ENCODE data around the gene RNF214.

RNF214 gene

DNA sequence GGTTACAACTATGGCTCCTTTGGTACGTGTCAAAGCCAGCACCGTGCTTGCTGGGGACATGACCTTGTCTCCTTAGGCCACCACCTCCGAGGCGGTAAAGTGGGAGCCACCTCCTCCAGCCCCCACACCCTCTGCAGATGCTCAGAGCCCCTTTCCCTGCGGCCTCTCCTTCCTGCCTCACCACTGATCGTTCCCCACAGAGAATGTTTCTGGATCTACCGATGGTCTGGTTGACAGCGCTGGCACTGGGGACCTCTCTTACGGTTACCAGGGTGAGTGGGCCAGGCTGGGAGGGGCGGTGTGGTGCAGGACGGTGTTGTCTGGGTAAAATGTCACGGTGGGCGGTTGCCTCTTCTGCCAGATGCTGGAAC lies 45.1 kb upstream of the RNF214 start:
- H3K36me3 ChIP-seq (replicated peaks), result peaks cover 50% of the 10 kb centered on the region
- in situ Hi-C loops (cut with HindIII; ENCODE audit: low pct_ligation_motif_present, low sequenced_read_pairs), result no loop called here
- no peak for DNase-seq
- TF ChIP-seq, protein P1, sequence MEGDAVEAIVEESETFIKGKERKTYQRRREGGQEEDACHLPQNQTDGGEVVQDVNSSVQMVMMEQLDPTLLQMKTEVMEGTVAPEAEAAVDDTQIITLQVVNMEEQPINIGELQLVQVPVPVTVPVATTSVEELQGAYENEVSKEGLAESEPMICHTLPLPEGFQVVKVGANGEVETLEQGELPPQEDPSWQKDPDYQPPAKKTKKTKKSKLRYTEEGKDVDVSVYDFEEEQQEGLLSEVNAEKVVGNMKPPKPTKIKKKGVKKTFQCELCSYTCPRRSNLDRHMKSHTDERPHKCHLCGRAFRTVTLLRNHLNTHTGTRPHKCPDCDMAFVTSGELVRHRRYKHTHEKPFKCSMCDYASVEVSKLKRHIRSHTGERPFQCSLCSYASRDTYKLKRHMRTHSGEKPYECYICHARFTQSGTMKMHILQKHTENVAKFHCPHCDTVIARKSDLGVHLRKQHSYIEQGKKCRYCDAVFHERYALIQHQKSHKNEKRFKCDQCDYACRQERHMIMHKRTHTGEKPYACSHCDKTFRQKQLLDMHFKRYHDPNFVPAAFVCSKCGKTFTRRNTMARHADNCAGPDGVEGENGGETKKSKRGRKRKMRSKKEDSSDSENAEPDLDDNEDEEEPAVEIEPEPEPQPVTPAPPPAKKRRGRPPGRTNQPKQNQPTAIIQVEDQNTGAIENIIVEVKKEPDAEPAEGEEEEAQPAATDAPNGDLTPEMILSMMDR (IDR thresholded peaks at IDR 0.05; ENCODE audit: low read depth, low read length, missing control alignments), result no peak
- H3K4me3 ChIP-seq (ENCODE audit: low read depth, low read length), result no peak overlapping the region
- no peak overlapping the region for H3K27ac ChIP-seq
- no peaks in the 10 kb centered on the region for H3K27me3 ChIP-seq (replicated peaks)

- Histone ChIP-seq H3K27me3 (replicated peaks) (no peaks in the 10 kb centered on the region), H3K4me3 (ENCODE audit: low read depth, low read length) (no peak overlapping the region), H3K36me3 (replicated peaks) (peaks cover 48% of the 10 kb centered on the region), H3K27ac (no peak overlapping the region)
- TF ChIP-seq, protein P1 (IDR thresholded peaks at IDR 0.05; ENCODE audit: low read depth, low read length, missing control alignments), result no peak
- DNase-seq, result no peak
- in situ Hi-C loops (cut with HindIII; ENCODE audit: low pct_ligation_motif_present, low sequenced_read_pairs), result no loop called here
Observed at GRCh38 chr11:117187799-117188481, 44.5 kb upstream of the RNF214 start.

DNA sequence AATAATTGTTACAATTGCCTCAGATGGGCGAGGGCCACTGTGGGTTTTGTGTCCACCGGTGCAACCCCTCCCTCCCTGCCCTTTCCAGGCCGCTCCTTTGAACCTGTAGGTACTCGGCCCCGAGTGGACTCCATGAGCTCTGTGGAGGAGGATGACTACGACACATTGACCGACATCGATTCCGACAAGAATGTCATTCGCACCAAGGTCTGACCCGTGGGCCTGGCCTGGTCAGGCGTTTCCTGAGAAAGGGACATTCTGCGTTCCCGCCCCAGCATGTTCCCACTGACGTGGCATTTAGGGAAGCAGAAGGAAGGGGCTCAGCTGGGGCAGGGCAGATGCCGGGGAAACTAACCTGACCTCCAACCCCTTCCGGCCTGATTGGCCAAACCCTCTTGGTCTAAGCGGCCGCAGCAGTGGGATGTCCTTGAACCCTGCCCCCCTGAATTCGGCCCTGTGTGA lies 43.8 kb upstream of the RNF214 start:
- Histone ChIP-seq H3K27me3 (replicated peaks) (no peaks in the 10 kb centered on the region), H3K27ac (no peak overlapping the region), H3K4me3 (ENCODE audit: low read depth, low read length) (no peak overlapping the region), H3K36me3 (replicated peaks) (peaks cover 53% of the 10 kb centered on the region)
- TF ChIP-seq, protein P1 (IDR thresholded peaks at IDR 0.05; ENCODE audit: low read depth, low read length, missing control alignments), result no peak
- no peak for DNase-seq
- in situ Hi-C loops (cut with HindIII; ENCODE audit: low pct_ligation_motif_present, low sequenced_read_pairs), result no loop called here

DNA sequence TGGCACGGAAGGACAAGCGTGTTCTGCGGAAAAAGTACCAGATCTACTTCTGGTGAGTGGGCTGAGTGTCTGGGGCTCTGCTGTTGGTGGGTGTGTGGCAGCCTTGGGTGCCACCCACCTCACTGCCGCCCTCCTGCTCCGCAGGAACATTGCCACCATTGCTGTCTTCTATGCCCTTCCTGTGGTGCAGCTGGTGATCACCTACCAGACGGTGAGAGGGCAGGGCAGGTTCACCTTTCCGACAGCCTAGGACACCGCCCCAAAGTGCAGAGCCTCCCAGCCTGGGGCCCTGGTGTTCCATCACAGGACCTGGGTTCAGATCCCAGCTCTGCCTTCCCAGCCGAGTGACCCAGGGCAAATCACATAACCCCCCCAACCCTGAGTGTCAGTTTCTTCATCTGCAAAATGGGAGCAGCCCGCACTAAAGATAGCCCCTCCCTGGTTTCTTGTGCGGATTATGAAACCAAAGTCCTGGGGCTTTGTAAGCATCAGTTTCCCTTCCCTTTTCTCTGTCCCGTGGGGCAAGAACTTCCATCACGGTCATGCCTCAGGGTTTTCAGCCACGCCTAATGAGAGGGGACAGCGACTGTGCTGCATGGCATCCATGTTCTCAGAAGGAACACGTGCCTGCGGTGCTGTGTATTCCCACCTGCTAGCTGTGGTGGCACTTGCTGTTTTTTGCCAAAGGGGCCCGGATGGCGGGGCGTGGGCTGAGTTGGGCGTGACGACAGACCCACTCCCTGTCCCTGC lies 43.1 kb upstream of the RNF214 start:
- H3K4me3 ChIP-seq (ENCODE audit: low read depth, low read length), result no peak overlapping the region
- H3K27me3 ChIP-seq (replicated peaks), result no peaks in the 10 kb centered on the region
- in situ Hi-C loops (cut with HindIII; ENCODE audit: low pct_ligation_motif_present, low sequenced_read_pairs), result no loop called here
- peaks cover 49% of the 10 kb centered on the region for H3K36me3 ChIP-seq (replicated peaks)
- no peak overlapping the region for H3K27ac ChIP-seq
- DNase-seq, result no peak
- TF ChIP-seq, protein P1 (IDR thresholded peaks at IDR 0.05; ENCODE audit: low read depth, low read length, missing control alignments), result no peak

DNA sequence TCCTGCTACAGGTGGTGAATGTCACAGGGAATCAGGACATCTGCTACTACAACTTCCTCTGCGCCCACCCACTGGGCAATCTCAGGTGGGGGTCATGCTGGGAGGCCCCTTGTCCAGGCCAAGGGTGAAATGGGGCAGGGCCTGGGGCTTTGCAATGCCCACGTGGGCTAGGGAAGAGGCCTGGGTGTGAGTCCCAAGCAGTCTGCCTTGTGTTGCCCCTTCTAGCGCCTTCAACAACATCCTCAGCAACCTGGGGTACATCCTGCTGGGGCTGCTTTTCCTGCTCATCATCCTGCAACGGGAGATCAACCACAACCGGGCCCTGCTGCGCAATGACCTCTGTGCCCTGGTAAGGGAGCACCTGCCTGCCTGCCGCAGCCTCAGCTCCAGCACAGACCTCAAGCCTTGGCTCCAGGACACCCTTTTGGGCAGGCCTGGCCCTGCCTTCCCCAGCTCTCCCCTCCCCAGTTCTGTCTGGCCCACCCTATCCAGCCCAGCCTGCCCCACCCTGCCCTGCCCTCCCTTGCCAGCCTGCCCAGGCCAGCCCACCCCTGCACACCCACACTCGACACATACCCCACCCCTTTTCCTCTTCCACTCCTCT lies 42.4 kb upstream of the RNF214 start:
- TF ChIP-seq, protein P1 (IDR thresholded peaks at IDR 0.05; ENCODE audit: low read depth, low read length, missing control alignments), result no peak
- in situ Hi-C loops (cut with HindIII; ENCODE audit: low pct_ligation_motif_present, low sequenced_read_pairs), result no loop called here
- H3K36me3 ChIP-seq (replicated peaks), result peaks cover 50% of the 10 kb centered on the region
- no peak overlapping the region for H3K27ac ChIP-seq
- H3K4me3 ChIP-seq (ENCODE audit: low read depth, low read length), result no peak overlapping the region
- H3K27me3 ChIP-seq (replicated peaks), result no peaks in the 10 kb centered on the region
- no peak for DNase-seq

All from brain microvascular endothelial cell (primary cell).